ENCODE results near the gene TMEM200B.
"Not testable (repeated sequence)": the region's sequence is repeated elsewhere in the genome, so short reads cannot be mapped to it uniquely, and the experiment has no call there.

TMEM200B gene

GRCh38 chr1:29108041-29108440 is 15.7 kb downstream of the TMEM200B start:
- not testable (repeated sequence) for DNase-seq (ENCODE audit: low read depth)

- DNase-seq (ENCODE audit: low read depth): no peak
Observed at GRCh38 chr1:29105822-29106221, 17.9 kb downstream of the TMEM200B start.

GRCh38 chr1:29100487-29100886 is 23.2 kb downstream of the TMEM200B start:
- no peak for DNase-seq (ENCODE audit: low read depth)

GRCh38 chr1:29099286-29099685 is 24.4 kb downstream of the TMEM200B start:
- DNase-seq (ENCODE audit: low read depth): no peak

- DNase-seq (ENCODE audit: low read depth): no peak
Observed at GRCh38 chr1:29096231-29096886, 27.3 kb downstream of the TMEM200B start.

- no peak for DNase-seq (ENCODE audit: low read depth)
Observed at GRCh38 chr1:29094954-29095353, 28.7 kb downstream of the TMEM200B start.

GRCh38 chr1:29094433-29094832 is 29.3 kb downstream of the TMEM200B start:
- DNase-seq (ENCODE audit: low read depth): no peak

GRCh38 chr1:29092704-29093103 is 31.0 kb downstream of the TMEM200B start:
- DNase-seq (ENCODE audit: low read depth): not testable (repeated sequence)

GRCh38 chr1:29090937-29091618 is 32.6 kb downstream of the TMEM200B start:
- no peak for DNase-seq (ENCODE audit: low read depth)

- DNase-seq (ENCODE audit: low read depth): no peak
Observed at GRCh38 chr1:29084196-29084521, 39.5 kb downstream of the TMEM200B start.

GRCh38 chr1:29083317-29084195 is 40.1 kb downstream of the TMEM200B start:
- no peak for DNase-seq (ENCODE audit: low read depth)

GRCh38 chr1:29082519-29082918 is 41.2 kb downstream of the TMEM200B start:
- no peak for DNase-seq (ENCODE audit: low read depth)

- DNase-seq (ENCODE audit: low read depth): no peak
Observed at GRCh38 chr1:29081201-29081600, 42.5 kb downstream of the TMEM200B start.

- DNase-seq (ENCODE audit: low read depth): not testable (repeated sequence)
Observed at GRCh38 chr1:29079916-29080629, 43.6 kb downstream of the TMEM200B start.

- no peak for DNase-seq (ENCODE audit: low read depth)
Observed at GRCh38 chr1:29077155-29077554, 46.5 kb downstream of the TMEM200B start.
